Vagina (tissue), 2 donors: Measurements from ENCODE around the gene LONP2.
"Not testable (repeated sequence)": the region's sequence is repeated elsewhere in the genome, so short reads cannot be mapped to it uniquely, and the experiment has no call there.

ENCODE experiments used
- CTCF ChIP-seq, 3 experiments: fragments of 450-650 bp in 2 of 3; fragments of 200-600 bp in 1 of 3; sonication (generic) in 1 of 3; IDR thresholded peaks; one replicate each; pipeline ENCODE4 v1.5.1; 2017 to 2019; ENCODE audit warnings: antibody characterized with exemption in 3 of 3, mild to moderate bottlenecking in 2 of 3, moderate library complexity in 2 of 3
- POLR2A ChIP-seq, 2 donors: fragments of 450-650 bp; IDR thresholded peaks; one replicate each; pipeline ENCODE4 v1.6.1; 2017; ENCODE audit warnings: antibody characterized with exemption in 2 of 2, mild to moderate bottlenecking in 2 of 2, moderate library complexity in 2 of 2

GRCh38 chr16:48313905-48314304 is 69.8 kb downstream of the LONP2 start:
- TF ChIP-seq CTCF, POLR2A (IDR thresholded peaks at IDR 0.05): not testable (repeated sequence)
